ENCODE results near the gene SLC25A19. TPM values are rescaled to one million over a fixed set of nuclear protein-coding genes. Genes with fewer than 3 reads are reported as not detected.
A peak's percentile ranks its signal among the peaks of the same experiment; 100 is the strongest.

Gene SLC25A19
- total and polyA plus RNA-seq, 9 of the 15 experiments (the other 6 are each of a cell fraction or from before 2014, with no cell fraction given), result 33.4 to 76.6 (median 55.3) TPM

DNA sequence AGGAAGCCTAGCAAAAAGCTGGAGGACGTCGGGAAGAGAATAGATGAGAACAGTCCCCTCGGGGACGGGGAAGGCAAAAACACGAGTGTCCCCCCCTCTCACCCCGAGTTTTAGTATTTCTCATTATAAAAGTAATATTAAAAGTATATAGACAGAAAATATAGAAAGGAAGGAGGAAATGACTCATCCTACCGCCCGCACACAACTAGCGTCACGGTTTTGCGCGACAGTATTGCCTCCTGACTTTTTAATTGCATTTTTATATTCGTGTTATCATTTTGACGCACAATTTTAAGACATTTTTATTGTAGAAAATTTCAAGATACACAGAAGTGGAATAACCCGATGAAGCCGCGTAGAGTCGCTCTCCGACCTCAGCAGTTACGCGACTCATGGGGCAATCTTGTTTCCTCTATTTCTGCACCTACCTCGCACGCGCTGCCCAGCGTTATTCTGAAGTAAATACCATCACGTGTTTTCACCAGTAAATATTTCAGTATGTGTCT lies 652 bp upstream of the SLC25A19 start (continued):
- TF ChIP-seq ZNF699 (CRISPR knock-in tag; IDR thresholded peaks at IDR 0.05; ENCODE audit: insufficient replicate concordance) (no peak), NFIC (IDR thresholded peaks at IDR 0.05) (peak; percentile 41; the same call in 1 of the 2 replicates), COPS2 (conservative IDR thresholded peaks at IDR 0.05) (no peak), ZNF316 (IDR thresholded peaks at IDR 0.05) (peak; percentile 27), TAF9B (IDR thresholded peaks at IDR 0.05; ENCODE audit: partially characterized antibody) (peak; percentile 45), CHD2 (IDR thresholded peaks at IDR 0.05; ENCODE audit: low read depth, low read length) (no peak), TCF3 (CRISPR knock-in tag; IDR thresholded peaks at IDR 0.05) (no peak), NR2C1 (IDR thresholded peaks at IDR 0.05) (no peak), NR2C1 (tag; IDR thresholded peaks at IDR 0.05) (0 out of 2 replicates have a peak, but pooled peaks have one; percentile 5), SMAD4 (CRISPR knock-in tag; conservative IDR thresholded peaks at IDR 0.05) (peak; percentile 48), NFATC3 (IDR thresholded peaks at IDR 0.05) (peak; percentile 74; the same call in 1 of the 2 replicates), ETV1 (tag; conservative IDR thresholded peaks at IDR 0.05; ENCODE audit: low read depth) (peak; percentile 62; the same call in 1 of the 2 replicates), ZC3H11A (IDR thresholded peaks at IDR 0.05; ENCODE audit: low read depth, low read length) (no peak), PRPF4 (IDR thresholded peaks at IDR 0.05; ENCODE audit: insufficient read depth, low read depth, low read length, poor library complexity, severe bottlenecking) (no peak)
- TF ChIP-seq, protein P1, sequence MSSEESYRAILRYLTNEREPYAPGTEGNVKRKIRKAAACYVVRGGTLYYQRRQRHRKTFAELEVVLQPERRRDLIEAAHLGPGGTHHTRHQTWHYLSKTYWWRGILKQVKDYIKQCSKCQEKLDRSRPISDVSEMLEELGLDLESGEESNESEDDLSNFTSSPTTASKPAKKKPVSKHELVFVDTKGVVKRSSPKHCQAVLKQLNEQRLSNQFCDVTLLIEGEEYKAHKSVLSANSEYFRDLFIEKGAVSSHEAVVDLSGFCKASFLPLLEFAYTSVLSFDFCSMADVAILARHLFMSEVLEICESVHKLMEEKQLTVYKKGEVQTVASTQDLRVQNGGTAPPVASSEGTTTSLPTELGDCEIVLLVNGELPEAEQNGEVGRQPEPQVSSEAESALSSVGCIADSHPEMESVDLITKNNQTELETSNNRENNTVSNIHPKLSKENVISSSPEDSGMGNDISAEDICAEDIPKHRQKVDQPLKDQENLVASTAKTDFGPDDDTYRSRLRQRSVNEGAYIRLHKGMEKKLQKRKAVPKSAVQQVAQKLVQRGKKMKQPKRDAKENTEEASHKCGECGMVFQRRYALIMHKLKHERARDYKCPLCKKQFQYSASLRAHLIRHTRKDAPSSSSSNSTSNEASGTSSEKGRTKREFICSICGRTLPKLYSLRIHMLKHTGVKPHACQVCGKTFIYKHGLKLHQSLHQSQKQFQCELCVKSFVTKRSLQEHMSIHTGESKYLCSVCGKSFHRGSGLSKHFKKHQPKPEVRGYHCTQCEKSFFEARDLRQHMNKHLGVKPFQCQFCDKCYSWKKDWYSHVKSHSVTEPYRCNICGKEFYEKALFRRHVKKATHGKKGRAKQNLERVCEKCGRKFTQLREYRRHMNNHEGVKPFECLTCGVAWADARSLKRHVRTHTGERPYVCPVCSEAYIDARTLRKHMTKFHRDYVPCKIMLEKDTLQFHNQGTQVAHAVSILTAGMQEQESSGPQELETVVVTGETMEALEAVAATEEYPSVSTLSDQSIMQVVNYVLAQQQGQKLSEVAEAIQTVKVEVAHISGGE (CRISPR knock-in tag; IDR thresholded peaks at IDR 0.05), result peak in 1 of 3 experiments; percentile 63; a peak in 1 of 6 replicates
- TF ChIP-seq, protein P2, sequence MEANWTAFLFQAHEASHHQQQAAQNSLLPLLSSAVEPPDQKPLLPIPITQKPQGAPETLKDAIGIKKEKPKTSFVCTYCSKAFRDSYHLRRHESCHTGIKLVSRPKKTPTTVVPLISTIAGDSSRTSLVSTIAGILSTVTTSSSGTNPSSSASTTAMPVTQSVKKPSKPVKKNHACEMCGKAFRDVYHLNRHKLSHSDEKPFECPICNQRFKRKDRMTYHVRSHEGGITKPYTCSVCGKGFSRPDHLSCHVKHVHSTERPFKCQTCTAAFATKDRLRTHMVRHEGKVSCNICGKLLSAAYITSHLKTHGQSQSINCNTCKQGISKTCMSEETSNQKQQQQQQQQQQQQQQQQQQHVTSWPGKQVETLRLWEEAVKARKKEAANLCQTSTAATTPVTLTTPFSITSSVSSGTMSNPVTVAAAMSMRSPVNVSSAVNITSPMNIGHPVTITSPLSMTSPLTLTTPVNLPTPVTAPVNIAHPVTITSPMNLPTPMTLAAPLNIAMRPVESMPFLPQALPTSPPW (CRISPR knock-in tag; IDR thresholded peaks at IDR 0.05), result peak; percentile 65
- TF ChIP-seq, protein P3, sequence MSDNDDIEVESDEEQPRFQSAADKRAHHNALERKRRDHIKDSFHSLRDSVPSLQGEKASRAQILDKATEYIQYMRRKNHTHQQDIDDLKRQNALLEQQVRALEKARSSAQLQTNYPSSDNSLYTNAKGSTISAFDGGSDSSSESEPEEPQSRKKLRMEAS (CRISPR knock-in tag; IDR thresholded peaks at IDR 0.05), result no peak
- TF ChIP-seq, protein P4, sequence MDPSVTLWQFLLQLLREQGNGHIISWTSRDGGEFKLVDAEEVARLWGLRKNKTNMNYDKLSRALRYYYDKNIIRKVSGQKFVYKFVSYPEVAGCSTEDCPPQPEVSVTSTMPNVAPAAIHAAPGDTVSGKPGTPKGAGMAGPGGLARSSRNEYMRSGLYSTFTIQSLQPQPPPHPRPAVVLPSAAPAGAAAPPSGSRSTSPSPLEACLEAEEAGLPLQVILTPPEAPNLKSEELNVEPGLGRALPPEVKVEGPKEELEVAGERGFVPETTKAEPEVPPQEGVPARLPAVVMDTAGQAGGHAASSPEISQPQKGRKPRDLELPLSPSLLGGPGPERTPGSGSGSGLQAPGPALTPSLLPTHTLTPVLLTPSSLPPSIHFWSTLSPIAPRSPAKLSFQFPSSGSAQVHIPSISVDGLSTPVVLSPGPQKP (CRISPR knock-in tag; IDR thresholded peaks at IDR 0.05), result no peak
- TF ChIP-seq, protein P5, sequence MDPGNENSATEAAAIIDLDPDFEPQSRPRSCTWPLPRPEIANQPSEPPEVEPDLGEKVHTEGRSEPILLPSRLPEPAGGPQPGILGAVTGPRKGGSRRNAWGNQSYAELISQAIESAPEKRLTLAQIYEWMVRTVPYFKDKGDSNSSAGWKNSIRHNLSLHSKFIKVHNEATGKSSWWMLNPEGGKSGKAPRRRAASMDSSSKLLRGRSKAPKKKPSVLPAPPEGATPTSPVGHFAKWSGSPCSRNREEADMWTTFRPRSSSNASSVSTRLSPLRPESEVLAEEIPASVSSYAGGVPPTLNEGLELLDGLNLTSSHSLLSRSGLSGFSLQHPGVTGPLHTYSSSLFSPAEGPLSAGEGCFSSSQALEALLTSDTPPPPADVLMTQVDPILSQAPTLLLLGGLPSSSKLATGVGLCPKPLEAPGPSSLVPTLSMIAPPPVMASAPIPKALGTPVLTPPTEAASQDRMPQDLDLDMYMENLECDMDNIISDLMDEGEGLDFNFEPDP (CRISPR knock-in tag; IDR thresholded peaks at IDR 0.05), result no peak
- TF ChIP-seq, protein P6, sequence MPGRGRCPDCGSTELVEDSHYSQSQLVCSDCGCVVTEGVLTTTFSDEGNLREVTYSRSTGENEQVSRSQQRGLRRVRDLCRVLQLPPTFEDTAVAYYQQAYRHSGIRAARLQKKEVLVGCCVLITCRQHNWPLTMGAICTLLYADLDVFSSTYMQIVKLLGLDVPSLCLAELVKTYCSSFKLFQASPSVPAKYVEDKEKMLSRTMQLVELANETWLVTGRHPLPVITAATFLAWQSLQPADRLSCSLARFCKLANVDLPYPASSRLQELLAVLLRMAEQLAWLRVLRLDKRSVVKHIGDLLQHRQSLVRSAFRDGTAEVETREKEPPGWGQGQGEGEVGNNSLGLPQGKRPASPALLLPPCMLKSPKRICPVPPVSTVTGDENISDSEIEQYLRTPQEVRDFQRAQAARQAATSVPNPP (IDR thresholded peaks at IDR 0.05; ENCODE audit: borderline replicate concordance, insufficient read depth, insufficient read length), result no peak
